GM21528 (cell line): ENCODE data around the gene FBRSL1.

Experiments used
- ATAC-seq: cut with Tn5 transposase; IDR thresholded peaks from one replicate; pipeline ENCODE4 v1.9.1; 2021; ENCODE audit warnings: mild to moderate bottlenecking, moderate library complexity; ENCODE audit not compliant: unreplicated experiment, low FRiP score

FBRSL1 gene

GRCh38 chr12:132494294-132495164 is 4.6 kb downstream of the FBRSL1 start:
- no peak for ATAC-seq

- no peak for ATAC-seq
Measured at GRCh38 chr12:132495165-132495544, 5.2 kb downstream of the FBRSL1 start.

GRCh38 chr12:132495629-132496357 is 5.8 kb downstream of the FBRSL1 start:
- no peak for ATAC-seq

DNA sequence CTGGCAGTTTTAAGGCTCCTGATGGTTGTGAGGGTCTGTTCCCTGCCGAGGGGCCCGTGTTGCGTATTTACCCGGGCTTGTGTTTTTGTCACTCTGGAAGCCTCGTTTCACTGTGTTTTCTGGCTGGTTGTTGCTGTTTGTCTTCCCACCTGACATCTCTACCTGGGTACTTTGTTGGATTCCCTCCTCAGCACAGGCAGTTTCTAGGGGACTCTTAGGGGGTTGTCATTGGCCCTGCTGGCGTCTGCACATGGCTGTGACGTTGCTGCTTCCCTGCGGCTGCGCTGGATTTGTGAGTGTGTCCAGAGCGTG is 6.4 kb downstream of the FBRSL1 start:
- no peak for ATAC-seq

- ATAC-seq: no peak
Measured at GRCh38 chr12:132496710-132497109, 6.8 kb downstream of the FBRSL1 start.

DNA sequence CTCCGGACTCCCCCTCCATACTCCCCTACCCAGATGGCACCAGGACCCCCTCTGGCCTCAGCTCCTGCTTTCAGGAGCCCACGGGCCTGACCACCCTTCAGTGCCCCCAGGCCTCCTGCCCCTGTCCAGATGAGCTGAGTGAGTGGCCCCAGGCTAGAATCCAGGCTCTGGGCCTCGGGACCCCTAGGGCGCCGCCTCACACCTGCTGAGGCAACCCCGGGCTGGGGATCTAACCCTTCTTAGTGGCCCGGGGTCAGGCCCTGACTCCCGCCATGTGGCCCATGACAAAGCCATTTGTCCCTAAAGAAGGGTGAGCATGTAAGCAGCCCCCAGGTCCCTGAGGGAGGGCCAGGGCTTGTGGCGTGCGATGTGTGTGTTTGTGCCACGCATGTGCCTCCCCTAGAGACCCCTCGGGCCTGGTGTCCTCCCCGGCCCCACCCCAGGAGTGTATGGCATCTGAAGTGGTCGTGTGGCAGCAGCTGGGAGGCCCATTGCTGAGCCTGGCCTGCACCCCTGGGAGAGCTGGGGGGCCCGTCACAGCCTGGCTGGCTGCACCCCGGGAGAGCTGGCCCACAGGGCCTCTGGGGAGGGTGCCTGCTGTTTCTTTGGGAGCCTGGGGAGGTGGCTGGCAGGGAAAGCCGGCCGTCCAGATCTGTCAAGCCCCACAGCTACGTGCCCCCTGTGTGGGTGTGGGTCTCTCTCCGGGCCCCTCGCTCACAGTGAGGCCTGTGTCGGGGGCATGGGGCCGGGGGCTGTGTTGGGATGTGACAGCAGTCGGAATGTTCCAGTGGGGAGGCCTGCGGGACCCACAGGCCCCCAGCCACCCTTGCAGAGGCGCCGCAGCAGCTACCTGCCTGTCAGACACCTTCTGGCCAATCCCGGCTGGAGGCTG is 7.8 kb downstream of the FBRSL1 start:
- no peak for ATAC-seq

DNA sequence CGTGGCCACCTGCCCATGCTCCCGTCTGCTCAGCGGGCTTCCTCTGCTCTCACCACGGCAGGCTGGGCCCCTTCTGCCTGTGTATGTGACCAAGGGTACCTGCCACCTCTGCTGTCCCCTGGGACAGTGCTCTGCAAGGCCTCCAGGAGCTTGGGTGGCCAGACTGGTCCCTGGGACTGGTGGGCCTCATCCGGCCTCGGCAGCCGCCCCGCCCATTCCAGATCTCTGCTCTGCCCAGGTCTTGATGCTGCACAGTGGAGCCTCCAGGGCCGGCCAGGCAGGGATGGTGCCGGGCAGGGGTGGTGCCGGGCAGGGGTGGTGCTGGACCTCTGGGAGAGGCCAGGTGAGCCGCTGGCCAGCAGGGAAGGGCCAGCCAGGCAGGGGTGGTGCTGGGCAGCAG is 9.0 kb downstream of the FBRSL1 start:
- no peak for ATAC-seq

DNA sequence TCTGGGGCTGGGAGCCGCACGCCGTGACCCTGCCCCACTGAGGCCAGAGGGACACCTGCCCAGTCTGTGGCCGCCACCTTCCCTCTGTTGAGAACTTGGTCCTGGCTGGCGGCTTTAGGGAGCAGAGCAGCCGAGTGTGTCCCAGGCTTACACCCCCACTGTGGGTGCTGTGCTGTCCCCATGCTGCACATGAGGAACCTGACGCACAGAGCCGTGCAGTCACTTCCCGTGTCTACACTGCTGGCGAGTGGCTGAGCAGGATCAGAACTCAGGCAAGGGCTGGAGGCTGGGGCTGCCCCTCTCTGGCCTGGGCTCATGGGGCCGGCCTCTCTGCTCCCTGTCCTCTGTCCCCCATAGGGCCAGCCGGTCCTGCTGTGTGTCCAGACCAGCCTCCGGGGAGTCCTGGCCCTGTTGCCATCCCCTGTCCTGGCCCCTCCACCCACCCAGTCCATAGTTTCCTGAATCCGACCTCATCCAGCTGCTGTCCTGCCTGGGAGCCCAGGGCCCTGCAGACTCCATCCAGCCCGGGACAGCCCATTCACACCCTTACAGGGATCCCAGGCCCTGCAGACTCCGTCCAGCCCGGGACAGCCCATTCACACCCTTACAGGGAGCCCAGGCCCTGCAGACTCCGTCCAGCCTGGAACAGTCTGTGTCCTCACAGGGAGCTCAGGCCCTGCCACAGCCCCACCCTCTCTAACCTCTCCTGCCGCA is 10.3 kb downstream of the FBRSL1 start:
- no peak for ATAC-seq

GRCh38 chr12:132500856-132501180 is 10.9 kb downstream of the FBRSL1 start:
- no peak for ATAC-seq

DNA sequence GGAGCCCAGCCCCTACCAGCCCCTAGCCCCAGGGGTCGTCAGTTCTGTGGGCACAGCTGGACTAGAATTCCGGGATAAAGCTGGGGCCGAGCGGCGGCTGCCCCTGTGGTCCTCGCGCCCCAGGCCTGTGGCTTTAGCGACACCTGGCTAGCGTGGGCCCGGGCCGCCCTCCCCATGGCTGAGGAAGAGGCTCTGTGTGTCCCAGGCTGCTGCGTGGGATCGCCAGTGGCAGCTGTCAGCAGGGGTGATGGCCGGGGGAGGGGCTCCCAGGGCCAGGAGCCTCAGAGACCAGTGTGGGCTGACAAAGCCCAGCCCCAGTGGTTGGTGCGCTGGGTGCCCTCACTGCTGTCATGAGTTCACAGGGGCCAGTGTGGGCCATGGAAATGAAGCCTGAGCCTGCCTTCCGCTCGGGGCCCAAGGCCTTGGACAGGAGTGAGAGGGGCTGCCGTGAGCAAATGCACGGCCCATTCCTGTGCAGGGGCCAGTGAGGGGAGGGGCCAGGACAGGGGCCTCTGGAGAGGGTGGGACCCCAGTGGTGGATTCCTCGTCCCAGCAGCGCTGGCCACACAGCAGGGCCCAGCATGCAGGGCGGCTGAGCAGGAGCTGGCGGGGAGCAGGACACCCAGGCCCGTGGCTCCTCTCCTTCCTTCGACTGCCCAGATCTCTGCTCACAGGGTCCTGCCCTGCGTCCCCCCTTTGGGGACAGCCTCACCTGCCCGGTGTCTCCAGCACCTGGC is 11.4 kb downstream of the FBRSL1 start:
- no peak for ATAC-seq

GRCh38 chr12:132502149-132502881 is 12.4 kb downstream of the FBRSL1 start:
- ATAC-seq: no peak

- ATAC-seq: no peak
Measured at GRCh38 chr12:132502882-132503193, 12.9 kb downstream of the FBRSL1 start.

DNA sequence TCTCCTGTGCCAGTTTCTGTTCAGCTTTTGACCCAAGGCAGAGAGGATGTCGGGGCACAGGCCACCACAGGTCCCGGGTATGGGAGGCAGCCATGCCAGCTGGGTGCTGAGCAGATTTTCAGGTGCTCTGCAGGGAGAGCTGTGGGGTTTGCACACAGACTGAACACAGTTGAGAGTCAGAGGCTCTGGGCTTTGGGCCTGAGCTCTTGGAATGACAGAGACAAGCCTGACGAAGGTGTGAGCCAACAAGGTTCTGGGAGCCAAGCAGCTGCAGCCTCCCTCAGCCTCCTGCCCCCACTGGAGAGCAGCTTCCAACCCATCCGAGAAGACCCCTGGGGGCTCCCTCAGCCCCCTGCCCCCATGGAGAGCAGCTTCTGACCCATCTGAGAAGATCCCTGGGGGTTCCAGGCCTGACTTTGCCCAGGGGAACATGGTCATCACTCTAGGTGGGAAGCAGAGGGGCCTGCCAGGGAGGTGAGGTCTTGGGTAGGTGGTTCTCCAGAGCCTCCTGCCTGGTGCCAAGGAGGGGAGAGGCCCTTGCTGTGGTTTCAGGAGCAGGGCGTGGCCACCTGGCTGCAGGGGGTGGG is 13.8 kb downstream of the FBRSL1 start:
- no peak for ATAC-seq

DNA sequence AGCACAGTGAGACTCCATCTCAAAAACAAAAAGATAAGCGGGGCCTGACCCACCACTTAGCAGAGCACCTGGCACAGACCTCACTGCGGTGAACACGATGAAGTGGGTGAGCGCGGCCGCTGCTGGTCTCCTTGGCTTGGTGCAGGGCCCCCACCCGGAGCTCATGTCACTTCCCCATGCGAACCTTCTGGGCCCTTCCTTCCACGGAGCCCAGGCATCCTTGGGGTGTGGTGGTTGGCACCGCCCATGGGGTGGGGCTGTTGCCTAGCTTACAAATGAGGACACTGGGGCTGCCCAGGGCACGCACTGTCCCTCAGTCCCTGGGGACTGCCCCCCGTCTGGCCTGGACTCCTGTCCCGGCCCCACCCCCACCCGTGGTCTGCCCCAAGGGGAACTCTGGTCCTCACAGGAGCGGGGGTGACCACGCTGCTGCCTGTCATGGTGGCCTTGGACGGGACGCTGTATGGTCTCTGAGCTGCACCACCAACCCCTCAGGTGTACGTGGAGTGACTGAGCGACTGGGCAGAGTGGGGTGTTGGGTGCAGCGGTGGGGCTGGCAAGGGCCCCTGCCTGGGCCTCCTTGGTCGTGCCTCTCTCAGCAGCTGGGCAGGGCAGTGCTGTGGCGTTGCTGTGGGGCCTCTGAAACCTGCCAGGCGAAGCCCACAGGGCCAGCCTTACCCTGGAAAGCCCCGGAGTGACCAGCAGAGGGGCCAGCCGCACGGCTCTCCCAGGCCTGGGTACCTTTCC is 15.3 kb downstream of the FBRSL1 start:
- ATAC-seq: no peak

- ATAC-seq: no peak
Measured at GRCh38 chr12:132505852-132506219, 15.9 kb downstream of the FBRSL1 start.

GRCh38 chr12:132506328-132507160 is 16.6 kb downstream of the FBRSL1 start:
- ATAC-seq: no peak

DNA sequence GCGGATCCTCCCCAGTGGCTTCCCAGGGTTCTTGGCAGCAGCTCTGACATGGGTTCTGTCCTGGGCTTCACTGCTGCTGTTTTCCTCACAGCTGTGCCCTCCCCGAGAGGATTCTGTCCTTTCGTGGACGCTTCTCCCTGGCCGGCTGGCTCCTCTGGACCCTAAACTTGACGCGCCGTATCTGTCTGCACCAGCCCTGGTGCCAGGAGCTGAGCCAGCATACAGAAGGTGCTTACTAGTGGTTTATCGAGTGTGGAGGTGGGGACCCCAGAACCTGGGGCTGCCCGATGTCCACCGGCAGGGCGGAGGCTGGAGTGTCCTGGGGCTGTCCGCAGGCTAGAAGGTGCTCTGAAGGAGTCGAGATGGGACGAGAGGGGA is 17.2 kb downstream of the FBRSL1 start:
- no peak for ATAC-seq
